Astrocyte (in vitro differentiated cells and primary cell): Measurements from ENCODE around the gene PNKD.

ENCODE experiments used
- CTCF ChIP-seq: IDR thresholded peaks from 2 replicates; pipeline ENCODE4 v1.5.1; 2011; ENCODE audit warnings: low read depth, mild to moderate bottlenecking, inconsistent platforms, low read length, moderate library complexity; ENCODE audit not compliant: insufficient read depth
- EZH2 ChIP-seq: IDR thresholded peaks from 2 replicates; pipeline ENCODE4 v1.6.1; 2012; ENCODE audit warnings: mild to moderate bottlenecking, low read length, inconsistent platforms; ENCODE audit not compliant: insufficient read depth

DNA sequence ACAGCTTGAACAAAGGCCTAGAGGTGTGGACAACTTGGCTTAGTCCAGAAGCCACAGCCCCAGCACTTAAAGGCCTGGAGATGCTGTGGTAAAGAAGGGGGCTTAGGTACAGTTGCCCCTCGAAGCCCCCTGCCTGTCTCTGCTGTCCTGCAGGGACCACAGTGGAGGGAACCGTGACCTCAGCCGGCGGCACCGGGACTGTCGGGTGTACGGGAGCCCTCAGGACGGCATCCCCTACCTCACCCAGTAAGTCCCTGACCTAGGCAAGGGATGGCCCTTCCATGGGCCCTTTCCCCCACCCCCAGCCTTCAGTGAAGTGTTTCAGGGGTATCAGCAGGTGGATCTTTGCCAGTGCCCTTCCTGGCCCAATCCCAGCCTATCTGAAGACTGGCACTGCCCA lies 71.1 kb downstream of the PNKD start:
- TF ChIP-seq CTCF, result no peak
- TF ChIP-seq EZH2, result no peak
